OCI-LY1 (cell line): ENCODE measurements around the gene ATP6AP1.

Experiments
- EZH2 ChIP-seq: fragments of 200-600 bp; sonication (generic), shearing (Covaris generic); IDR thresholded peaks from 2 replicates; pipeline ENCODE4 v1.8.0; 2017; ENCODE audit warnings: borderline replicate concordance, mixed run types, mild to moderate bottlenecking, antibody characterized with exemption, low read length, moderate library complexity, mixed read lengths
- TF ChIP-seq, protein P1 (sequence below): fragments of 200-600 bp; sonication (generic), shearing (Covaris generic); IDR thresholded peaks from 2 replicates; pipeline ENCODE4 v1.5.1; 2017; ENCODE audit warnings: mild to moderate bottlenecking, antibody characterized with exemption, low read length, moderate library complexity, mixed read lengths

DNA sequence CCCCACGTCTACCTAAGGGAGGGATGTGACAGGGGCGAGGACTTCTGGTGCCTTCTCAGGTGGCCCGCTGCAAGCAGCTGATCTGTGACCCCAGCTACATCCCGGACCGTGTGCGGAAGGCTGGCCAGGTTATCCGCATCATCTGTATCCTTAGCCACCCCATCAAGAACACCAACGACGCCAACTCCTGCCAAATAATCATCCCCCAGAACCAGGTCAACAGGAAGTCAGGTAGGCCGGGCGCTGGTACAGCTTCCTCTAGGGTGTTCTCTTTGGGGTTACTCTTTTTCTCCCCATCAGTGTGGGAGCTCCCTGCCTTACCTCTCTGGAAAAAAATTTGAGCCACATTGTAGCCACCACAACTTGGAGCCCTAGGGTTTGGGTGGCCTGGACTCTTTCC, 13.1 kb downstream of the ATP6AP1 start:
- TF ChIP-seq, protein P1, sequence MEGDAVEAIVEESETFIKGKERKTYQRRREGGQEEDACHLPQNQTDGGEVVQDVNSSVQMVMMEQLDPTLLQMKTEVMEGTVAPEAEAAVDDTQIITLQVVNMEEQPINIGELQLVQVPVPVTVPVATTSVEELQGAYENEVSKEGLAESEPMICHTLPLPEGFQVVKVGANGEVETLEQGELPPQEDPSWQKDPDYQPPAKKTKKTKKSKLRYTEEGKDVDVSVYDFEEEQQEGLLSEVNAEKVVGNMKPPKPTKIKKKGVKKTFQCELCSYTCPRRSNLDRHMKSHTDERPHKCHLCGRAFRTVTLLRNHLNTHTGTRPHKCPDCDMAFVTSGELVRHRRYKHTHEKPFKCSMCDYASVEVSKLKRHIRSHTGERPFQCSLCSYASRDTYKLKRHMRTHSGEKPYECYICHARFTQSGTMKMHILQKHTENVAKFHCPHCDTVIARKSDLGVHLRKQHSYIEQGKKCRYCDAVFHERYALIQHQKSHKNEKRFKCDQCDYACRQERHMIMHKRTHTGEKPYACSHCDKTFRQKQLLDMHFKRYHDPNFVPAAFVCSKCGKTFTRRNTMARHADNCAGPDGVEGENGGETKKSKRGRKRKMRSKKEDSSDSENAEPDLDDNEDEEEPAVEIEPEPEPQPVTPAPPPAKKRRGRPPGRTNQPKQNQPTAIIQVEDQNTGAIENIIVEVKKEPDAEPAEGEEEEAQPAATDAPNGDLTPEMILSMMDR: no peak
- TF ChIP-seq EZH2: no peak
